Pancreas (tissue), 10 donors: Measurements from ENCODE around the gene DHRSX. TPM values are rescaled to one million over a fixed set of nuclear protein-coding genes. Genes with fewer than 3 reads are reported as not detected.

Experiments
- ATAC-seq, 4 donors: fragments of 200-7000 bp; cut with Tn5 transposase; one replicate each; pipeline versions ENCODE4 v1.8.0 to v1.9.1; 2020; ENCODE audit warnings: mild to moderate bottlenecking in 4 of 4, moderate library complexity in 4 of 4
- DNase-seq, 6 donors: peaks; one replicate each; pipeline ENCODE4 v3.0.0-alpha.2; 2020
- FAIRE-seq: peaks from 2 replicates; lab custom pipeline; 2012; peaks lifted over from hg19 to GRCh38; lab: Jason Lieb, UNC
- H3K27ac ChIP-seq, 4 donors: fragments of 200-600 bp; sonication (generic); 1 replicate in 3 of 4; 2 replicates in 1 of 4; pipeline versions ENCODE4 v1.5.0 to v1.8.0; 2020
- H3K27me3 ChIP-seq, 4 donors: fragments of 200-600 bp; one replicate each; pipeline ENCODE4 v1.8.0; 2021
- H3K36me3 ChIP-seq, 3 donors: fragments of 200-600 bp; sonication (generic) in 1 of 3; one replicate each; pipeline versions ENCODE4 v1.5.0 to v1.8.0; 2020 to 2021
- H3K4me1 ChIP-seq, 3 donors: fragments of 200-600 bp; one replicate each; pipeline ENCODE4 v1.8.0; 2021
- H3K4me3 ChIP-seq, 4 donors: fragments of 200-600 bp; sonication (generic) in 2 of 4; one replicate each; pipeline versions ENCODE4 v1.5.0 to v1.8.0; 2020 to 2021
- H3K9me3 ChIP-seq, 4 donors: fragments of 200-600 bp; one replicate each; pipeline ENCODE4 v1.8.0; 2021
- CTCF ChIP-seq, 4 donors: fragments of 200-600 bp; sonication (generic) in 3 of 4; IDR thresholded peaks; one replicate each; pipeline versions ENCODE4 v1.5.0 to v1.8.0; 2021; ENCODE audit warnings: antibody characterized with exemption in 4 of 4
- WGBS, 2 donors: extraction: QIAGEN DNeasy Blood & Tissue Kit; methylation state at CpG; one replicate each; pipeline ENCODE4 v1.1.7; 2013; 5-methylcytosine and 5-hydroxymethylcytosine counted together
- intact Hi-C, 3 donors: fragments of 100-400 bp; cut with DNase I; formaldehyde crosslinking; loops; one replicate each; pipeline versions ENCODE4 v1.11.1 to v1.14.2; 2022
- polyA plus RNA-seq, 2 donors: library from polyadenylated mRNA; stranded (reverse); fragments of 200-250 nt; gene quantifications; one replicate each; pipeline ENCODE4 v1.2.3, GENCODE V29; 2013
- total RNA-seq, 6 donors: library from RNA; stranded (reverse); fragmentation: NEBNext Ultra II Directional in 4 of 6; extraction: Animal tissue kit (Norgen Biotek cat#: 25700) in 4 of 6; gene quantifications; one replicate each; pipeline versions ENCODE4 v1.2.1 to v1.2.4, GENCODE V29; 2021 to 2023
- donor health status: healthy with polysubstance abuse.
- donor health status: DM: no; HTN: no; CAD: no; lungs with moderate emphysema.
- donor health status: DM: no; HTN: no; CAD: no.
- donor health status: control.
- donor health status: control.
- donor health status: Bipolar disorder and iron deficiency.
- donor health status: DM: yes; HTN: yes; CAD: no.
- donor health status: DM: no; HTN: no; CAD: no.
- donor health status: DM: no; HTN: no; CAD: no.
- donor health status: DM: yes; HTN: yes; CAD: no.

The DHRSX gene
- 10 to 100 TPM; 14.1 to 26.5 (median 18.7) TPM for total RNA-seq
- 10 to 100 TPM in 1 of 2 donors, 1 to 10 TPM in 1; 8.1 to 11.9 TPM for polyA plus RNA-seq

DNA sequence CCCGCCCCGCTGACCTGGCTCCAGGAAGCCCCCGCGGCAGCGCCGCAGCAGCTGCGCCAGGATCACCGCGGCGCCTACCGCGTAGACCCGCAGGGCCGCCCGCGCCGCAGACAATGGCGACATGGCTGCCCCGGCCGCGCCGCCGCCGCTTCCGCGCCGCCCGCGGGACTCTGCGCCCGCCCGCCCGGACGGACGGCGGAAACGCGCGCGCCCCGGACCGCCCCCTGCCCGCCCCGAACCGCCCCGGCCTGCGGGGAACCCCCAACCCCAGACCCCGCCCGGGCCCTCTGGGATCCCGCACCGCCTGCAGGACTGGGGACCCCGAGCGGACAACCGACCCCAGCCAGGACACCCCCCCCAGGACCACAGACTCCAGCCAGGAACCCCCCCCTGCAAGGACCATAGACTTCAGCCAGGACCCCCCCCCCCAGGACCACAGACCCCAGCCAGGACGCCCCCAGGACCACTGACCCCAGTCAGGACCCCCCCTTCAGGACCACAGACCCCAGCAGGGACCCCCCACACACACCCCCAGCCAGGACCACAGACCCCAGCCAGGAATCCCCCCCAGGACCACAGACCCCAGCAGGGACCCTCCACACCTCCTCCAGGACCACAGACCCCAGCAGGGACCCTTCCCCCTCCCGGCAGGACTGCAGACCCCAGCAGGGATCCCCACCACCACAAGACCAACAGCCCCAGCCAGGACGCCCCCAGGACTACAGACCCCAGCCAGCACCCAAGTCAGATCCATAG lies at the start of gene DHRSX, which contains the start of gene ZBED1:
TSS of gene DHRSX (minus strand) at position 174 of the 756 bp plus-strand sequence. CDS start at position 123, 51 bp downstream.
TSS of gene ZBED1 (minus strand) at position 174 of the 756 bp plus-strand sequence. CDS start 10,257 bp downstream, outside the sequence.
- TF ChIP-seq CTCF (IDR thresholded peaks at IDR 0.05): no peak
- FAIRE-seq: no peak
- intact Hi-C loops: no loop called here
- ATAC-seq: peak in 3 of 4 donors; percentile 13 to 63 (median 28)
- Histone ChIP-seq H3K4me3 (peak within 1 kb of the TSS; percentile 71 to 83 (median 80)), H3K27ac (peak within 1 kb of the TSS; percentile 78 to 98 (median 88)), H3K9me3 (no peaks in the 10 kb centered on the region), H3K4me1 (peaks cover 17 to 21% (median 19%) of the 10 kb centered on the region in 3 donors), H3K27me3 (no peaks in the 10 kb centered on the region), H3K36me3 (no peaks in the 10 kb centered on the region)
- peak in 5 of 6 donors; percentile 33 to 84 (median 54) for DNase-seq
- WGBS, 2 donors: 4 to 6% methylated on average over 26 to 57 of the region's 57 CpGs

DNA sequence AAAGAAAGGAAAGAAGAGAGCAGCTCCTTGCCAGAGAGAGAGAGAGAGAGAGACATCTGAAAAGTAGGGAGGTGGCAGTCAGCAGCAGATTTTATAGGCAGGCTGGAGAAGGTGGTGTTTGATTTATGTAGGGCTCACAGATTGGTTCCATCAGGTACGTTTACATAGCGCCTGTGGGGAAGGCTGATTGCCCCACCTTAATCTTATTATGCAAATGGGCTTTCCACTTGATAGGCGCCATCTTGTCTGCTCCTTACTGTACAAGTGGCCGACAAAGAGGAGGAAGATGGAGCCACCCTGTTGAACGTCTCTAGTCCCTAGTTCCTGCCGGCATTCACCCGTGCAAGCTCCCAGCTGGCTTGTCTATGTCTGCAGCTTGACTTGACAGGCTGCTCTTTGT lies 49.1 kb upstream of the DHRSX start:
- H3K36me3 ChIP-seq: no peaks in the 10 kb centered on the region
- H3K9me3 ChIP-seq: no peaks in the 10 kb centered on the region
- H3K4me3 ChIP-seq: no peak overlapping the region
- DNase-seq: no peak
- no peak overlapping the region for H3K27ac ChIP-seq
- H3K4me1 ChIP-seq: peaks cover 0 to 4% (median 0%) of the 10 kb centered on the region in 3 donors
- FAIRE-seq: no peak
- ATAC-seq: peak in 2 of 4 donors; percentile 29 to 76
- intact Hi-C loops: no loop called here
- no peaks in the 10 kb centered on the region for H3K27me3 ChIP-seq
- TF ChIP-seq CTCF (IDR thresholded peaks at IDR 0.05): no peak
- WGBS, 2 donors: 28 to 35% methylated on average over 7 of the region's 7 CpGs

- no peaks in the 10 kb centered on the region for H3K27me3 ChIP-seq
- TF ChIP-seq CTCF (IDR thresholded peaks at IDR 0.05): no peak
- H3K4me3 ChIP-seq: no peak overlapping the region
- intact Hi-C loops: no loop called here
- FAIRE-seq (no peak), ATAC-seq (no peak), DNase-seq (no peak)
- no peak overlapping the region for H3K27ac ChIP-seq
- peaks cover 0 to 5% (median 0%) of the 10 kb centered on the region in 3 donors for H3K4me1 ChIP-seq
- WGBS, 2 donors: 76 to 78% methylated on average over 11 of the region's 11 CpGs
- H3K9me3 ChIP-seq: no peaks in the 10 kb centered on the region
- no peaks in the 10 kb centered on the region for H3K36me3 ChIP-seq
Observed at GRCh38 chrX:2548711-2549423, 48.1 kb upstream of the DHRSX start.

- Histone ChIP-seq H3K27me3 (no peaks in the 10 kb centered on the region), H3K4me3 (no peak overlapping the region), H3K36me3 (no peaks in the 10 kb centered on the region), H3K4me1 (peaks cover 0 to 14% (median 8%) of the 10 kb centered on the region in 3 donors), H3K27ac (no peak overlapping the region), H3K9me3 (no peaks in the 10 kb centered on the region)
- ATAC-seq (no peak), FAIRE-seq (no peak), DNase-seq (no peak)
- WGBS, 2 donors: 70 to 87% methylated on average over 4 of the region's 4 CpGs
- intact Hi-C loops: no loop called here
- TF ChIP-seq CTCF (IDR thresholded peaks at IDR 0.05): no peak
Observed at GRCh38 chrX:2547736-2548135, 47.0 kb upstream of the DHRSX start.
